Retinal pigment epithelial cell (primary cell): ENCODE data around the gene TTYH3.

Source experiments
- DNase-seq: peaks from one replicate; pipeline ENCODE4 v3.0.0-alpha.2; 2010; ENCODE audit warnings: low read depth
- H3K4me3 ChIP-seq: 2 replicates; pipeline ENCODE4 v1.5.1; 2011; ENCODE audit warnings: mild to moderate bottlenecking, low read length, control low read depth, moderate library complexity
- CTCF ChIP-seq: conservative IDR thresholded peaks from 2 replicates; pipeline ENCODE4 v1.5.1; 2011; ENCODE audit warnings: low read depth, low read length, control low read depth, inconsistent platforms

The TTYH3 gene

GRCh38 chr7:2634267-2635145 lies 2.7 kb downstream of the TTYH3 start:
- H3K4me3 ChIP-seq: peak overlapping the region; percentile 94
- DNase-seq: no peak

DNA sequence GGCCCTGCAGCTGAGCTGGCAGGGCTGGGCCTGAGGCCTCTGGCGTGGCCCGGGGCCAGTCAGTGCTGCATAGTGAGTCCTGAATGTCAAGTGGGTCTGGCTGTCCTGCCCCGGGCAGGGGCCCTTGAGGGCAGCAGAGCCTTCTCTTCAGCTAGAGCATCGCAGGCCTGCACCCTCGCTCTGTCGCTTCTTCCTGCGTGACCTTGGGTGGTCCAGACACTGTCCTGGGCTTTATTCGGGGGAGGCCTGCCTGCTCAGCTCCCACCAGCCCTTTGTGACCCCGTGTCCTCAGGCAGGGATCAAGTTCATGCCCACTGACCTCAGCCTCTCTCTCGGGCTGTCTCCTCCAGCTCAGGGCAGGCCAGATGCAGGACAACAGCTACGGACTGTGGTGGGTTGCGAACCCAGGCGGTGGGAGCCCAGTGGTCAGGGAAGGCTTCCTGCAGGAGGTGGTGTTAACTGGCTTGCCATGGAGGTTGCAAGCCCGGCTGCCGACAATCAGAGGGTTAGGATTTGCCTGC lies 3.4 kb downstream of the TTYH3 start:
- no peak for DNase-seq
- no peak for TF ChIP-seq CTCF

More at GRCh38 chr7:2634267-2635145, 2.7 kb downstream of the TTYH3 start:
- TF ChIP-seq CTCF: no peak

DNA sequence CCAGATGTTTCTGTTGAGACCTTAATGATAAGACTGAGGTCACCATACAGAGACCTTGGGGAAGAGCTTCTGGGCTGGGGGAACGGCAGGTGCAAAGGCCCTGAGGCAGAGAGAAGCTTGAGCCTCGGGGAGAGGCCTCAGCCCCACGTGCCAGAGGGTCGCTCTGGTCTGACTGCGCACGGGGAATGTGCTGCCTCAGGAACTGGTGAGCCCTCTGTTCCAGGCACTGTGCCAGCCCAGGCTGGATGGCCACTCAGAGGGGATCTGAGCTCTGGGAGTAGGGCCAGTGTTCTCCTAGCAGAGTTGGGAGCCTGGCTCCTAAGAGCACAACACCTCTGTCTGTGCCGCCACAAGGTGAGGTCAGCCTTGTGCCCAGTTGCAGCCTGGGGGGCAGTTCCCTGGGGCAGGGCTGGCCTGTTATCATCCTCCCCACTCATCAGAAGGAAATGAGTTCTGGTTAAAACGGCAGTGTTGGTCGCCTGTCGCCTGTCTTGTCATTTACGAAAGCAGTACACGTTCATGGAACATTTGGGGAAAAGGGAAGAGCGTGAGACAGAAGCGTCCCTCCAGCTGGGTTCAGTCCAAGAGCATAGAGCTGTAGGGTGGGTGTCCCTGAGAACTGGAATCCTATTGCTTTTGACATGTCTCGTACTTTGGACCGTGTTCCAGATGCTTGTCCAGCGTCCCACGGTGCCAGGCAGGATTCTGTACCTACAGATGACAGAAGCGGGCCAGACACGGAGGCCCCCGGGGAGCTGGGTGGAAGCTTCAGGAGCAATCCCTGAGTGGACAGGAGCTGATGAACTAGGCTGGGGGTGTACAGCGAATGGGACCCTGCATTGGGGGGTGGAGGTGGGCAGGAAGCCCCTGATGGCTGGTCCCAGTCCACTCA lies 4.3 kb downstream of the TTYH3 start:
- TF ChIP-seq CTCF: no peak
- peak; percentile 82 for DNase-seq
- no peak overlapping the region for H3K4me3 ChIP-seq

More for the DNA sequence above, 3.4 kb downstream of the TTYH3 start:
- no peak overlapping the region for H3K4me3 ChIP-seq

- no peak for TF ChIP-seq CTCF
- DNase-seq: no peak
These were observed 5.3 kb downstream of the TTYH3 start for GRCh38 chr7:2637066-2637471.

DNA sequence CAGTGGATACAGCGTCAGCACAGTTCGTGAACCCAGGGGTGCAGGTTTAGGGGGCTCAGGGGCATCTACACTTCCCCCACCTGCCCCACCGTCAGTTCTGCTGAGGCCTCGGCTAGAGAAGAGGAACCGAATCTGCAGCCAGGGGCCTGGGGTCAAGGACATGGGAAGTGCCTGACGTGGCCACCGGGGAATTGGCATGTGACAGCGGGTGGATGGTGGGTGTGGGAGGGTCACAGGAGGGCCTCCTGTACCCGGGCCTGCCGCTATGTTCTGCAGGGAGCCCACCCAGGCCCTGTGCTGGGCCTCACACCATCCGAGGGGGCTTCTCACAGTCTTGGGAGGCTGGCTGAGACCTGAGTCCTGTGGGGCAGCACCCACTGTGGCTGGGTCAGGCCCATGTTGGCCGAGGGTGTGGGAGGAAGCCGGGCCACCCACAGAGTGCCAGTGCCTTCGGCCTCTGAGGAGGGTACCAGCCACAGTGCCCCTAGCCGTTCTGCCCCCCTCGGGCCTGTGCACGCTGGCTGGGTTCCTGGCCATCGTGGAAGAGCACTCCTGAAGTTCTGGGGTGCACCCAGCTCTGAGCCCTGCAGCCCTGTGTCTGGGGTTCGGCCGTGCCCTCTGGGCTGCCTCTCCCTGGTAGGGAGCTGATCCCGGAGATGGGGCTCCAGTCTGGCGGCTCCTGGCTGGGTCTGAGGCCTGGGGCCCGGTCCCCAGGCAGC lies 5.9 kb downstream of the TTYH3 start:
- DNase-seq: no peak
- H3K4me3 ChIP-seq: no peak overlapping the region
- TF ChIP-seq CTCF: no peak

More at GRCh38 chr7:2637066-2637471, 5.3 kb downstream of the TTYH3 start:
- H3K4me3 ChIP-seq: no peak overlapping the region

- H3K4me3 ChIP-seq: no peak overlapping the region
- TF ChIP-seq CTCF: no peak
These were observed 6.6 kb downstream of the TTYH3 start for GRCh38 chr7:2638224-2638991.

More at GRCh38 chr7:2638224-2638991, 6.6 kb downstream of the TTYH3 start:
- no peak for DNase-seq
